KMS-11 (cell line): ENCODE results near the gene P2RY8.

ENCODE experiments used
- H2AFZ ChIP-seq: fragments of 200-600 bp; sonication (generic); 2 replicates; pipeline ENCODE4 v1.6.1; 2016; ENCODE audit warnings: antibody characterized with exemption, mixed run types, low read depth
- H3K27ac ChIP-seq: fragments of 200-600 bp; sonication (generic); 2 replicates; pipeline ENCODE4 v1.6.1; 2016; ENCODE audit warnings: mild to moderate bottlenecking, mixed run types
- H3K27me3 ChIP-seq: fragments of 200-600 bp; sonication (generic); 2 replicates; pipeline ENCODE4 v1.6.1; 2017; ENCODE audit warnings: mild to moderate bottlenecking, low read depth, mixed run types, moderate library complexity; ENCODE audit not compliant: insufficient read depth
- H3K36me3 ChIP-seq: fragments of 200-600 bp; sonication (generic); 2 replicates; pipeline ENCODE4 v1.6.1; 2017; ENCODE audit warnings: mild to moderate bottlenecking, mixed run types; ENCODE audit not compliant: insufficient read depth
- H3K4me1 ChIP-seq: fragments of 200-600 bp; sonication (generic); 2 replicates; pipeline ENCODE4 v1.6.1; 2016; ENCODE audit warnings: mild to moderate bottlenecking, low read depth, mixed run types; ENCODE audit not compliant: poor library complexity, severe bottlenecking
- H3K4me2 ChIP-seq: fragments of 200-600 bp; sonication (generic); 2 replicates; pipeline ENCODE4 v1.7.0; 2016; ENCODE audit warnings: mild to moderate bottlenecking, mixed run types
- H3K4me3 ChIP-seq: fragments of 200-600 bp; sonication (generic); IDR thresholded peaks from 2 replicates; pipeline ENCODE4 v1.6.1; 2017; ENCODE audit warnings: low read depth, low read length, mixed read lengths; ENCODE audit not compliant: insufficient read depth
- H3K79me2 ChIP-seq: fragments of 200-600 bp; sonication (generic); 2 replicates; pipeline ENCODE4 v1.6.1; 2016; ENCODE audit warnings: low read depth, mixed run types; ENCODE audit not compliant: insufficient read depth
- H3K9ac ChIP-seq: fragments of 200-600 bp; sonication (generic); 2 replicates; pipeline ENCODE4 v1.6.1; 2016; ENCODE audit warnings: mild to moderate bottlenecking, mixed run types
- H4K20me1 ChIP-seq: fragments of 200-600 bp; sonication (generic); 2 replicates; pipeline ENCODE4 v1.6.1; 2016; ENCODE audit warnings: mild to moderate bottlenecking, mixed run types; ENCODE audit not compliant: insufficient read depth
- CTCF ChIP-seq: fragments of 200-600 bp; sonication (generic); conservative IDR thresholded peaks from 2 replicates; pipeline ENCODE4 v1.6.1; 2017; ENCODE audit warnings: low read depth, mild to moderate bottlenecking, antibody characterized with exemption, low read length, moderate library complexity, mixed read lengths

The P2RY8 gene

GRCh38 chrX:1480082-1480785 lies 56.8 kb downstream of the P2RY8 start:
- H3K36me3 ChIP-seq = no peaks in the 10 kb centered on the region
- no peak overlapping the region for H2AFZ ChIP-seq
- H3K27me3 ChIP-seq = no peaks in the 10 kb centered on the region
- peaks cover 53% of the 10 kb centered on the region for H3K4me1 ChIP-seq
- no peak overlapping the region for H3K4me3 ChIP-seq
- no peak for TF ChIP-seq CTCF
- no peak overlapping the region for H3K27ac ChIP-seq
- H3K79me2 ChIP-seq = peaks cover 56% of the 10 kb centered on the region; the same call in 1 of the 2 replicates
- no peak overlapping the region for H3K9ac ChIP-seq
- H4K20me1 ChIP-seq = no peaks in the 10 kb centered on the region
- H3K4me2 ChIP-seq = no peak overlapping the region

DNA sequence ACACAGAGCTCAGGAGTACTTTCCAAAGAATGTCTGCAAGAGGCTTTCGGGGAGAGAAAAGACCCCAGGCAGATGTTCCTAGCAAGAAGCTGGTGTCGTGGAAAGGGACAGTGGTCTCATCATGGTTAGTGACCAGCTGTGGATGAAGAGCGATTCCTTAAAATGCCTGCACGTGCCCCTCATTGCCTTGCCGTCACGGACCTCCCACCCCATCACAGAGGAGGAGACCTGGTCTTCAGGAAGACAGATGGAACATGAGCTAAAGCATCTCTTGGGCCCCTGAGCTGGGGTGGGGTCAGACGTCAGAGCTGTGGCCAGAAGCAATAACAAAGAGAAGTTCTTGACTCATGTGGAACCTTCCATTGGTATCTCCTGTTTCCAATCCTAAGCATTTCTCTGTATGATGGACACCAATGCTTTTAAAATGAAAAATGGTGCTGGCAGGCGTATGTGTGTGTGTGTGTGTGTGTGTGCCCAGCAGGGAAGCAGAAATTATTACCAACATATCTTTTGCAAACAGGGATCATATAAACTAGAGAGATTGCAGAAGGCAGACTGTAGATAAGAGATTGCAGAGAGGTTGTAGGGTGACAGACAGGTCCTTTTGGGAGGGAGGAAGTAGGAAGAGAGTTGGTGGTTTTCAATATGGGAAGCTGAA lies 59.1 kb downstream of the P2RY8 start:
- Histone ChIP-seq H3K4me3 (no peak overlapping the region), H3K4me2 (no peak overlapping the region), H3K27me3 (no peaks in the 10 kb centered on the region), H4K20me1 (no peaks in the 10 kb centered on the region), H3K36me3 (no peaks in the 10 kb centered on the region), H3K79me2 (peaks cover 51% of the 10 kb centered on the region; the same call in 1 of the 2 replicates), H3K4me1 (peaks cover 31% of the 10 kb centered on the region), H2AFZ (no peak overlapping the region), H3K27ac (no peak overlapping the region), H3K9ac (no peak overlapping the region)
- TF ChIP-seq CTCF = no peak

GRCh38 chrX:1477229-1477628 lies 59.8 kb downstream of the P2RY8 start:
- Histone ChIP-seq H2AFZ (no peak overlapping the region), H3K79me2 (peaks cover 51% of the 10 kb centered on the region; the same call in 1 of the 2 replicates), H3K4me3 (no peak overlapping the region), H3K9ac (no peak overlapping the region), H3K27me3 (no peaks in the 10 kb centered on the region), H3K4me1 (peaks cover 31% of the 10 kb centered on the region), H3K36me3 (no peaks in the 10 kb centered on the region), H3K27ac (no peak overlapping the region), H3K4me2 (no peak overlapping the region), H4K20me1 (no peaks in the 10 kb centered on the region)
- TF ChIP-seq CTCF = no peak

GRCh38 chrX:1476682-1477081 lies 60.3 kb downstream of the P2RY8 start:
- Histone ChIP-seq H3K27me3 (no peaks in the 10 kb centered on the region), H3K4me2 (no peak overlapping the region), H3K4me1 (peaks cover 36% of the 10 kb centered on the region), H4K20me1 (no peaks in the 10 kb centered on the region), H3K9ac (no peak overlapping the region), H3K27ac (no peak overlapping the region), H3K79me2 (peaks cover 56% of the 10 kb centered on the region; the same call in 1 of the 2 replicates), H3K4me3 (no peak overlapping the region), H2AFZ (no peak overlapping the region), H3K36me3 (no peaks in the 10 kb centered on the region)
- TF ChIP-seq CTCF = no peak
